H1 (cell line): ENCODE results near the gene VSX2. TPM values are rescaled to one million over a fixed set of nuclear protein-coding genes. Genes with fewer than 3 reads are reported as not detected.

ENCODE experiments used
- CTCF ChIA-PET: fragments of 300-600 bp; sonication (Branson Sonifier 250); formaldehyde crosslinking; loops from one replicate; lab custom pipeline; 2021; ENCODE audit not compliant: partially characterized antibody; lab: Charles Lee
- POLR2A ChIA-PET: fragments of 300-600 bp; sonication (Branson Sonifier 250); formaldehyde crosslinking; loops from one replicate; lab custom pipeline; 2021; ENCODE audit warnings: inconsistent platforms; ENCODE audit not compliant: partially characterized antibody; lab: Charles Lee
- DNase-seq, 2 experiments: peaks; one replicate each; pipeline versions ENCODE4 v3.0.0 to v3.0.0-alpha.2; 2010 to 2022; ENCODE audit warnings: low spot score in 2 of 2, low read depth in 1 of 2, mixed read lengths in 1 of 2
- FAIRE-seq: peaks from 2 replicates; lab custom pipeline; 2011; peaks lifted over from hg19 to GRCh38; lab: Jason Lieb, UNC
- H2AFZ ChIP-seq: 2 replicates; pipeline ENCODE4 v1.8.1; 2012; ENCODE audit warnings: low read length, inconsistent platforms
- H2AK5ac ChIP-seq: 2 replicates; pipeline ENCODE4 v1.6.1; 2013; ENCODE audit warnings: low read depth, low read length
- H2BK120ac ChIP-seq: replicated peaks from 2 replicates; pipeline ENCODE3; 2013; ENCODE audit warnings: low read depth, low read length, inconsistent platforms
- H2BK12ac ChIP-seq: 2 replicates; pipeline ENCODE4 v1.6.1; 2013; ENCODE audit warnings: low read depth, low read length
- H2BK15ac ChIP-seq: 2 replicates; pipeline ENCODE4 v1.6.1; 2013; ENCODE audit warnings: low read length
- H2BK20ac ChIP-seq: 2 replicates; pipeline ENCODE4 v1.6.1; 2013; ENCODE audit warnings: low read length
- H2BK5ac ChIP-seq: 2 replicates; pipeline ENCODE4 v1.6.1; 2013; ENCODE audit warnings: low read depth, low read length
- H3K14ac ChIP-seq: 2 replicates; pipeline ENCODE4 v1.6.1; 2013; ENCODE audit warnings: inconsistent platforms; ENCODE audit not compliant: insufficient read length
- H3K18ac ChIP-seq: 2 replicates; pipeline ENCODE4 v1.6.1; 2013; ENCODE audit warnings: low read length; ENCODE audit errors: extremely low read depth
- H3K23ac ChIP-seq: 2 replicates; pipeline ENCODE4 v1.6.1; 2013; ENCODE audit warnings: inconsistent platforms; ENCODE audit not compliant: insufficient read length
- H3K23me2 ChIP-seq: 2 replicates; pipeline ENCODE4 v1.6.1; 2013; ENCODE audit warnings: low read depth, low read length
- H3K27ac ChIP-seq: 2 replicates; pipeline ENCODE4 v1.6.1; 2011; ENCODE audit warnings: low read depth, low read length, inconsistent platforms
- H3K27me3 ChIP-seq, 4 experiments: replicated peaks in 1 of 4; 1 replicate in 1 of 4; 2 replicates in 3 of 4; pipeline versions ENCODE4 v1.6.1 to v1.8.1; 2011 to 2013; ENCODE audit warnings: low read length in 3 of 4, mild to moderate bottlenecking in 3 of 4, inconsistent platforms in 2 of 4, mixed read lengths in 2 of 4, moderate library complexity in 1 of 4; ENCODE audit not compliant: control insufficient read depth in 3 of 4, insufficient read depth in 3 of 4; ENCODE audit errors: extremely low read depth in 1 of 4
- H3K36me3 ChIP-seq, 4 experiments: 2 replicates each; pipeline versions ENCODE4 v1.6.1 to v1.8.1; 2011 to 2013; ENCODE audit warnings: mild to moderate bottlenecking in 4 of 4, low read length in 3 of 4, moderate library complexity in 2 of 4, control low read depth in 1 of 4, inconsistent platforms in 1 of 4; ENCODE audit not compliant: insufficient read depth in 4 of 4, control insufficient read depth in 2 of 4
- H3K4ac ChIP-seq: replicated peaks from 2 replicates; pipeline ENCODE3; 2013; ENCODE audit warnings: low read length, low read depth, mixed read lengths, inconsistent platforms; ENCODE audit not compliant: insufficient read length
- H3K4me1 ChIP-seq, 4 experiments: replicated peaks in 1 of 4; 1 replicate in 1 of 4; 2 replicates in 3 of 4; pipeline versions ENCODE4 v1.6.1 to v1.8.1; 2011 to 2013; ENCODE audit warnings: low read length in 3 of 4, inconsistent platforms in 2 of 4, mixed read lengths in 1 of 4; ENCODE audit not compliant: insufficient read depth in 4 of 4, control insufficient read depth in 3 of 4
- H3K4me2 ChIP-seq, 2 experiments: 2 replicates each; pipeline versions ENCODE4 v1.6.1 to v1.8.1; 2011 to 2013; ENCODE audit warnings: low read depth in 2 of 2, low read length in 2 of 2, control low read depth in 1 of 2, inconsistent platforms in 1 of 2, mild to moderate bottlenecking in 1 of 2; ENCODE audit not compliant: insufficient read depth in 1 of 2
- H3K4me3 ChIP-seq, 4 experiments: fragments of 200-600, 300-600 bp in 1 of 4; sonication (generic), shearing (Covaris generic), sonication (Bioruptor Twin) in 1 of 4; 2 replicates each; pipeline versions ENCODE4 v1.5.1 to v1.8.1; 2011 to 2016; ENCODE audit warnings: low read length in 4 of 4, low read depth in 3 of 4, control low read depth in 2 of 4, inconsistent platforms in 2 of 4, mild to moderate bottlenecking in 2 of 4, mixed read lengths in 1 of 4, moderate library complexity in 1 of 4; ENCODE audit not compliant: insufficient read depth in 2 of 4; ENCODE audit errors: extremely low read depth in 1 of 4
- H3K56ac ChIP-seq: replicated peaks from 2 replicates; pipeline ENCODE3; 2013; ENCODE audit warnings: low read depth, mild to moderate bottlenecking, mixed read lengths, low read length, inconsistent platforms; ENCODE audit not compliant: insufficient read length
- H3K79me1 ChIP-seq: 2 replicates; pipeline ENCODE4 v1.6.1; 2013; ENCODE audit warnings: low read depth, low read length, control low read depth
- H3K79me2 ChIP-seq, 2 experiments: 2 replicates each; pipeline versions ENCODE4 v1.6.1 to v1.8.1; 2012 to 2013; ENCODE audit warnings: low read length in 2 of 2, mild to moderate bottlenecking in 2 of 2, inconsistent platforms in 1 of 2; ENCODE audit not compliant: insufficient read depth in 2 of 2, control insufficient read depth in 1 of 2
- H3K9ac ChIP-seq, 4 experiments: replicated peaks in 1 of 4; 1 replicate in 1 of 4; 2 replicates in 3 of 4; pipeline versions ENCODE4 v1.6.1 to v1.8.1; 2011 to 2013; ENCODE audit warnings: low read depth in 3 of 4, low read length in 3 of 4, control low read depth in 2 of 4, mild to moderate bottlenecking in 2 of 4, moderate library complexity in 2 of 4, inconsistent platforms in 1 of 4; ENCODE audit errors: extremely low read depth in 1 of 4
- H3K9me3 ChIP-seq, 2 experiments: 2 replicates each; pipeline versions ENCODE4 v1.6.1 to v1.8.1; 2012 to 2013; ENCODE audit warnings: mild to moderate bottlenecking in 2 of 2, moderate library complexity in 2 of 2, control low read depth in 1 of 2, inconsistent platforms in 1 of 2, low read depth in 1 of 2, low read length in 1 of 2, mixed read lengths in 1 of 2; ENCODE audit not compliant: insufficient read depth in 2 of 2
- H4K20me1 ChIP-seq, 2 experiments: replicated peaks in 1 of 2; 2 replicates each; pipeline versions ENCODE3 to v1.8.1; 2011 to 2013; ENCODE audit warnings: inconsistent platforms in 2 of 2, low read length in 2 of 2, mild to moderate bottlenecking in 1 of 2; ENCODE audit not compliant: insufficient read depth in 2 of 2, control insufficient read depth in 1 of 2
- H4K5ac ChIP-seq: 2 replicates; pipeline ENCODE4 v1.6.1; 2013; ENCODE audit warnings: low read length, low read depth, mixed read lengths, inconsistent platforms; ENCODE audit not compliant: insufficient read length
- H4K8ac ChIP-seq: 2 replicates; pipeline ENCODE4 v1.8.0; 2013; ENCODE audit warnings: mild to moderate bottlenecking, moderate library complexity, low read length, inconsistent platforms; ENCODE audit not compliant: insufficient read depth; ENCODE audit errors: extremely low read depth
- H4K91ac ChIP-seq: replicated peaks from 2 replicates; pipeline ENCODE3; 2013; ENCODE audit warnings: low read length, mixed read lengths, inconsistent platforms; ENCODE audit not compliant: insufficient read length
- CTBP2 ChIP-seq: IDR thresholded peaks from 2 replicates; pipeline ENCODE4 v1.7.0; 2011; ENCODE audit warnings: borderline replicate concordance, mild to moderate bottlenecking, moderate library complexity, mixed read lengths, low read length; ENCODE audit not compliant: insufficient read depth, insufficient read length
- CTCF ChIP-seq, 3 experiments: IDR thresholded peaks; 1 replicate in 2 of 3; 2 replicates in 1 of 3; pipeline versions ENCODE4 v1.5.1 to v1.6.1; 2011; ENCODE audit warnings: low read length in 3 of 3, mild to moderate bottlenecking in 3 of 3, inconsistent platforms in 2 of 3, low read depth in 1 of 3, moderate library complexity in 1 of 3; ENCODE audit not compliant: insufficient read depth in 1 of 3; ENCODE audit errors: control extremely low read depth in 1 of 3
- JUND ChIP-seq: IDR thresholded peaks from 2 replicates; pipeline ENCODE4 v1.6.1; 2011; ENCODE audit warnings: mild to moderate bottlenecking, improper control_type of control experiment, low read length
- KDM4A ChIP-seq: IDR thresholded peaks from one replicate; pipeline ENCODE4 v1.7.1; 2012; ENCODE audit warnings: low read depth, mild to moderate bottlenecking, moderate library complexity, low read length, inconsistent platforms; ENCODE audit not compliant: severe bottlenecking
- RBBP5 ChIP-seq: IDR thresholded peaks from 2 replicates; pipeline ENCODE4 v1.7.1; 2012; ENCODE audit warnings: low read depth, mild to moderate bottlenecking, inconsistent platforms, low read length, moderate library complexity, borderline replicate concordance
- RNF2 ChIP-seq: fragments of 200-900, 300-1000 bp; sonication (generic); IDR thresholded peaks from 2 replicates; pipeline ENCODE4 v1.7.1; 2016; ENCODE audit warnings: borderline replicate concordance, low read depth, mild to moderate bottlenecking, antibody characterized with exemption, low read length; ENCODE audit not compliant: poor library complexity, severe bottlenecking; ENCODE audit errors: missing control alignments
- SUZ12 ChIP-seq: fragments of 200-600 bp; sonication (generic); IDR thresholded peaks from 2 replicates; pipeline ENCODE4 v1.6.1; 2012; ENCODE audit warnings: mild to moderate bottlenecking, inconsistent platforms, low read length, moderate library complexity, mixed read lengths
- TAF1 ChIP-seq: IDR thresholded peaks from 2 replicates; pipeline ENCODE4 v1.6.1; 2011; ENCODE audit warnings: mild to moderate bottlenecking, low read depth, low read length
- WGBS, 2 experiments: shearing (Covaris generic) in 1 of 2; methylation state at CpG; one replicate each; pipeline versions ENCODE4 v1.1.6 to v1.1.7; 2013 to 2015; ENCODE audit warnings: low lambda C conversion rate in 2 of 2, mixed read lengths in 2 of 2, inconsistent platforms in 1 of 2, low coverage in 1 of 2, missing lambda C conversion rate in 1 of 2; ENCODE audit not compliant: insufficient replicate concordance in 2 of 2, insufficient coverage in 1 of 2, insufficient read length in 1 of 2; ENCODE audit errors: extremely low coverage in 1 of 2, missing lambda C conversion rate in 1 of 2; 5-methylcytosine and 5-hydroxymethylcytosine counted together
- polyA plus RNA-seq, 7 experiments: library from polyadenylated mRNA; depleted of rRNA in 3 of 7; stranded (reverse) in 5 of 7; unstranded in 2 of 7; fragments of >200 nt in 5 of 7; fragments of 200-250 nt in 2 of 7; gene quantifications; 1 replicate in 5 of 7; 2 replicates in 1 of 7; 4 replicates in 1 of 7; pipeline versions ENCODE4 v1.2.1 to v1.2.3, GENCODE V29; 2011 to 2013; ENCODE audit warnings: missing spikeins in 2 of 7, mixed read lengths in 2 of 7
- total RNA-seq: library from RNA; stranded (reverse); fragmentation: NEBNext Ultra II Directional; extraction: Animal tissue kit (Norgen Biotek cat#: 25700); gene quantifications from 2 replicates; pipeline ENCODE4 v1.2.1, GENCODE V29; 2021

Gene VSX2
- total and polyA plus RNA-seq, 2 of the 8 experiments (the other 6 are each of a cell fraction or from before 2014, with no cell fraction given) = 0.08 to 0.22 TPM

- 5% methylated on average over 43 of the region's 56 CpGs; no CpG with 5 or more reads in 1 of the 2 experiments for WGBS, 2 experiments
- H2BK120ac ChIP-seq = no peak overlapping the region
- H4K20me1 ChIP-seq = no peaks in the 10 kb centered on the region
- H3K23ac ChIP-seq = no peak overlapping the region
- H2BK12ac ChIP-seq = no peak overlapping the region
- POLR2A ChIA-PET = interaction anchor here (0.5 to 1.7 kb wide), 6 partner anchors 13 to 222 kb away, joined by 3 to 4 read pairs (median 3); partner anchors contain the start of gene ABCD4
- CTCF ChIA-PET = interaction anchor here (0.6 to 9.9 kb wide), 28 partner anchors 8 to 344 kb away, joined by 3 to 122 read pairs (median 4); partner anchors contain the start of gene VSX2
- H3K4me3 ChIP-seq = peak overlapping the region; percentile 35 to 87 (median 44)
- no peak overlapping the region for H3K27ac ChIP-seq
- DNase-seq (no peak), FAIRE-seq (no peak)
- H4K91ac ChIP-seq = no peak overlapping the region
- no peak overlapping the region for H4K5ac ChIP-seq
- H3K4ac ChIP-seq = no peak overlapping the region
- H2BK5ac ChIP-seq = no peak overlapping the region
- no peak overlapping the region for H3K14ac ChIP-seq
- no peaks in the 10 kb centered on the region for H3K9me3 ChIP-seq
- peaks cover 8% of the 10 kb centered on the region; the same call in 1 of the 2 replicates for H3K23me2 ChIP-seq
- 0 out of 2 replicates have a peak overlapping the region, but pooled peaks have one; percentile 3 for H2AFZ ChIP-seq
- H3K36me3 ChIP-seq = no peaks in the 10 kb centered on the region
- H3K9ac ChIP-seq = no peak overlapping the region
- H3K27me3 ChIP-seq = peaks cover 3 to 18% (median 17%) of the 10 kb centered on the region in 4 experiments
- no peaks in the 10 kb centered on the region; a peak in 1 of 7 replicates for H3K4me1 ChIP-seq
- peak overlapping the region; percentile 58 to 81 for H3K4me2 ChIP-seq
- H3K79me1 ChIP-seq = no peaks in the 10 kb centered on the region
- no peaks in the 10 kb centered on the region for H3K79me2 ChIP-seq
- no peak overlapping the region for H3K18ac ChIP-seq
- H2AK5ac ChIP-seq = no peak overlapping the region
- H2BK15ac ChIP-seq = no peak overlapping the region
- no peak overlapping the region for H2BK20ac ChIP-seq
- H4K8ac ChIP-seq = no peak overlapping the region; the same call in 1 of the 2 replicates
- H3K56ac ChIP-seq = no peak overlapping the region
- TF ChIP-seq KDM4A = peak; percentile 44
- TF ChIP-seq RNF2 = peak; percentile 17
- no peak for TF ChIP-seq RBBP5
- no peak for TF ChIP-seq CTBP2
- no peak for TF ChIP-seq CTCF (IDR thresholded peaks at IDR 0.05; ENCODE audit: control extremely low read depth in 1 of 3, insufficient read depth in 1 of 3, low read depth in 1 of 3, low read length in 3 of 3)
- TF ChIP-seq SUZ12 = peak; percentile 68; the same call in 1 of the 2 replicates
- TF ChIP-seq TAF1 = no peak
- no peak for TF ChIP-seq JUND
These were observed 18.9 kb downstream of the VSX2 start for GRCh38 chr14:74257941-74258763.
